NCI-H1694 treated with DMSO at 0.1 percent for 48 hours (cell line): ENCODE data around the gene ADARB1.

Experiments
- DNase-seq: peaks from one replicate; lab custom pipeline; 2025; lab: John Stamatoyannopoulos, UW

The ADARB1 gene

GRCh38 chr21:45151445-45152160 lies 77.2 kb downstream of the ADARB1 start:
- DNase-seq = no peak

GRCh38 chr21:45152265-45152746 lies 77.9 kb downstream of the ADARB1 start:
- no peak for DNase-seq

GRCh38 chr21:45153358-45154318 lies 79.3 kb downstream of the ADARB1 start:
- DNase-seq = no peak

- no peak for DNase-seq
Observed at GRCh38 chr21:45154511-45155508, 80.4 kb downstream of the ADARB1 start.

GRCh38 chr21:45155910-45156309 lies 81.5 kb downstream of the ADARB1 start:
- no peak for DNase-seq

GRCh38 chr21:45156459-45156858 lies 82.1 kb downstream of the ADARB1 start:
- no peak for DNase-seq

- no peak for DNase-seq
Observed at GRCh38 chr21:45157932-45158331, 83.6 kb downstream of the ADARB1 start.

GRCh38 chr21:45158491-45159423 lies 84.4 kb downstream of the ADARB1 start:
- DNase-seq = no peak

- no peak for DNase-seq
Observed at GRCh38 chr21:45160198-45160597, 85.8 kb downstream of the ADARB1 start.

GRCh38 chr21:45161038-45161945 lies 86.9 kb downstream of the ADARB1 start:
- no peak for DNase-seq

- no peak for DNase-seq
Observed at GRCh38 chr21:45162115-45162514, 87.7 kb downstream of the ADARB1 start.

GRCh38 chr21:45162809-45163208 lies 88.4 kb downstream of the ADARB1 start:
- DNase-seq = no peak

GRCh38 chr21:45163413-45164123 lies 89.2 kb downstream of the ADARB1 start:
- no peak for DNase-seq

- no peak for DNase-seq
Observed at GRCh38 chr21:45164124-45164511, 89.7 kb downstream of the ADARB1 start.

- no peak for DNase-seq
Observed at GRCh38 chr21:45164838-45165237, 90.5 kb downstream of the ADARB1 start.

GRCh38 chr21:45166931-45167330 lies 92.6 kb downstream of the ADARB1 start:
- no peak for DNase-seq

GRCh38 chr21:45167796-45168222 lies 93.4 kb downstream of the ADARB1 start:
- DNase-seq = no peak

GRCh38 chr21:45168522-45168921 lies 94.1 kb downstream of the ADARB1 start:
- DNase-seq = no peak

GRCh38 chr21:45169001-45169400 lies 94.6 kb downstream of the ADARB1 start:
- DNase-seq = no peak
